Activated CD4-positive, CD25-positive, alpha-beta regulatory T cell treated with anti-CD3 and anti-CD28 coated beads, Interleukin-2, amount 50 U/mL, for 72 hours (primary cell): ENCODE results near the gene DNASE2B.

ENCODE experiments used
- DNase-seq: peaks from one replicate; pipeline ENCODE4 v3.0.0; 2021

The DNASE2B gene

DNA sequence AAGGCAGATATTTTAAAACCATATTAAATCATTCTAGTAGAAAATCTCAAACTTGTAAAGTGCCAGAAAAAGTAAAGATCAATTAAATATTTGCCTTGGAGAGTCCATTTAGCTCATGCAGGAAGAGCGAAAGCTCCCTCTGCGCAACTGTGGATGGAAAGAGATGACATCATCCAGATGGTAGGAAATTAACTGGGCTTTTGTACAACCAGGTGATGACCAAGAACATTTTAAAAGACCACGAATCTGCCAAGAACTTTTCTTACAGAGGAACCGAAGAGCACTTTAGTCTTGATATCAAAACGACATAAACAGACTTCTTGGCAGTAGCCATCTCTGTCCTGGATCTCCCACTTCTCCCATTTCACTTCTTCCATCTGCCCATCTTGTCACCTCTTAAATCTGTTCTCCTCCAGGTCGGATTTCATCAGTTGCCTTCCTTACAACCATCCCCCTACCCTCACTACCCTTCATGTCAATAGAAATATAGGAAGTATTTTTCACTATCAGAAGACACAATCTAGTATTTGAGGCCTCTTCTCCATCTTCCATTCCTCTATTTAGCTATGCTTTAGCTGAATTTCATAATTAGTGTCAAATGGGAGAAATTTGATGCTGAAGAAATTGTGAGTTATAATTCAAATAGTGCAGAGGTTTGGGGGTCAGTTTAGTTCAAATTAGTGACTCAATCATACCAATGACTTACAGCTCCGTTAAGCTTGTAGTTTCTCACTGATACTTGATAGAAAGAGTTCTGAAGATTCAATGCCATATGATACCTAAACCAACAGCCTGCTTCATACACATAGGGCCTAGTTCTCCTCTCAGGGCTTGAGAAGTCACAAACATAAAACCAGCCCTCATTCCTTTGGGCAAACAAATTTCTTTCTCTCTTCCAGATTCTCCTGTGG is 22.0 kb upstream of the DNASE2B start:
- DNase-seq: no peak

GRCh38 chr1:84377480-84378095 is 20.7 kb upstream of the DNASE2B start:
- DNase-seq: no peak

GRCh38 chr1:84379138-84379916 is 19.0 kb upstream of the DNASE2B start:
- DNase-seq: no peak

DNA sequence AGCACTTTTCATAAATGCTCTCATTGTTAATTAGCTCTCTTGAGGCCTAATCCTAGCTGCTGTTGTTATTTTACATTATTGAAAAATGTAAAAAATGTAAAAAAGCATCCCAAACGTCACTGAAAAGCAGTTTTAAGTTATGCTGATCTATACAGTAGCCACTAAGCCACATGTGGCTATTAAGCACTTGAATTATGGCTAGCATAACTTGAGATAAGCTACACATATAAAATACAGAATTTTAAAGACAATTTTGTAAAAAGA is 18.4 kb upstream of the DNASE2B start:
- DNase-seq: no peak

DNA sequence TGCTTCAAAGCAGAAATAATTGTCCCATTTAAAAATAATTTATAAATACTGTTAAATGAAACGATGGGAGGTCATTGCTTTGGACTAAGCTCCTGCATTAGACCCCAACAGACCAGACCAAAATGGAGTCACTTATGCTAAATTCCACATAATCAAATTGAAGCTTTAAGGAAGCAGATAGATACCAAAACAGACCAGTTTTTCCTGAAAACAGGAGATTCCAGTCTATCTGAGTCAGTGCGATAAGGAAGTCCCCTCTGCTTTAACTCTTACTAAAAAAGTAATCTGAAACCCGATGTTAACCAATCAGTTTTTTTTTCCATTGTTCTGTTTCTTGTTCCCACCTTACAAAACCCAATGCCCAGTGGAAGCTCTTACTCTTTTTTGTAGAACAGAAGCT is 16.2 kb upstream of the DNASE2B start:
- DNase-seq: no peak

DNA sequence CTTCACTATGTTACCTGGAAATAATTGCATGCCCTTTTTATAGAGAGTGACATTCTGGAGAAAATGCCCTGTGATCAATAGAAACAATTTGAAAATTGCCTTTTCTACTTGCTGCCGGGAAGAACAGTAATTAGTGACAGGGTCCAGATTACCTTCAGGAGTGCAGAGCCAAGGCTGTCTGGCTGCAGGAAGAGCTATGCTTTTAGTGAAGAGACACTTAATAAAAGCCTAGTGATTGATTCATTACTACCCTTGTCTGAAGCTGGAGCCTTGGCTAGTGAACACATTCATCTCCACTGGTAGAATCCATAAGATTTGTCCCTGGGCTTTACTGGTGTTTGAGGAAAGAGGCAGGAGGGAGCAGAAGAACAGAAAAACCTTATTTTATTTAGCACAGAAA is 12.9 kb upstream of the DNASE2B start:
- DNase-seq: no peak

GRCh38 chr1:84386716-84387479 is 11.4 kb upstream of the DNASE2B start:
- no peak for DNase-seq

DNA sequence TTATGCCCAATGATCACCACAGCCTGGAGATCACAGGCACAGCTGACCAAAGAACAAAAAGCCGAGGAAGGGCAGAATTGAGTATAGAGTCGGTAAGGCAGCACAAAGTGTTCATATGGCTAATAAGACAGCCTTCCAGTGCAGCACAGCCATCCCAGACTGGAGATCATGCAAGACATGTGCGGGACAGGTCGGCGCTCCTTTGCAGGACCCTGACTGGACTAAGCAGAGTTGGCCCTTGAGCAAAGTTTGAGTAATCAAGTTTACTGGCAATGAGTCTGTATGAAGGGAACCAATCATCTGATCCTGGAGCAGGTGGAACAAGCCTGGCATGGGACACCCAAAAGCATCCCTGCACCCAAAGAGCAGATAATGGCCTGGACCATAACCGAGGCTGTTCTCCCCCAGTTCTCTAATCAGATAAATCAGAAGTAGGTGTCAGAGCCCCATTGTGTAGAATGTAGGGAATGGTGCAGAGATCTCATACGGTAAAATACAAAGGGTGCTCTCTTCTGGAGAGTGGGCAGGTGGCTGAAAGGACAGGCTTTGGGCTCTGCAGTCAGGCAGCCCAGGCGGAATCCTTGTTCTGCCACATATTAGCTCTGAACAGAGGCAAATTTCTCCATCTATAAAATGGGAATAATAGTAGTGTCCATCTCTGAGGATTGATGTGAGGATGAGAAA is 10.7 kb upstream of the DNASE2B start:
- no peak for DNase-seq

- no peak for DNase-seq
Measured at GRCh38 chr1:84390226-84390625, 8.1 kb upstream of the DNASE2B start.

GRCh38 chr1:84401156-84401555 is 2.9 kb downstream of the DNASE2B start:
- DNase-seq: no peak

DNA sequence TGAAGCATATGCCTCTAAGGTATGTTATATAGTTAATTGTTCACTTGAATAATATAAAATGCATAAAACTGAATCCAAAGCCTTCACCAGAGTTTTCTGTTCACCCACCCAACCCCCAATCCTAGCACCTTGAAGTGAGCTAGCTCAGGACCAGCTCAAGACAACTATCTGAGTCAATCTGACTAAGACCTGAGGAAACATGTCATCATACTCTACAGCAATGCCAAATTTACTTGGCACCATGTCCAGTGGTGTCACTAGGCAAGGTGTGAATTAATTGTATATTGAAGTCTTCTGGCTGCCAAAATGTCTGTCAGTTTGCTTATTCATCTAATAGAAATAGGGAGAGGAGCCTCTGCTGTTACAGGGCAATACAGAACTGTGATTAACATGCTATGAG is 3.8 kb downstream of the DNASE2B start:
- DNase-seq: no peak

- no peak for DNase-seq
Measured at GRCh38 chr1:84402501-84402900, 4.2 kb downstream of the DNASE2B start.

DNA sequence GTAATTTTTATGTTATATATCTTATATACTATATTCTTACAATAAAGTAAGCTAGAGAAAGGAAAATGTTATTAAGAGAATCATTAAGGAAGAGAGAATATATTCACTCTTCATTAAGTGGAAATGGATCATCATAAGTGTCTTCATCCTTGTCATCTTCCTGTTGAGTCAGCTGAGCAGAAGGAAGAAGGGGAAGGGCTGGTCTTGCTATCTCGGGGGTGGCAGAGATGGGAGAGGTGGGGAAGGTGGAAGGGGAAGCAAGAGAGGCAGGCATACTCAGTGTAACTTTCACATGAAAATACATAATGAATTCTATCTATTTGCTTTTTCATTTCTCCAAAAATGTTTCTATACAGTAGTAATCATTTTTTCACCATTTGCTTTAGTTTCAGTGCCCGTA is 5.1 kb downstream of the DNASE2B start:
- DNase-seq: no peak

- DNase-seq: no peak
Measured at GRCh38 chr1:84406346-84406861, 8.1 kb downstream of the DNASE2B start.

DNA sequence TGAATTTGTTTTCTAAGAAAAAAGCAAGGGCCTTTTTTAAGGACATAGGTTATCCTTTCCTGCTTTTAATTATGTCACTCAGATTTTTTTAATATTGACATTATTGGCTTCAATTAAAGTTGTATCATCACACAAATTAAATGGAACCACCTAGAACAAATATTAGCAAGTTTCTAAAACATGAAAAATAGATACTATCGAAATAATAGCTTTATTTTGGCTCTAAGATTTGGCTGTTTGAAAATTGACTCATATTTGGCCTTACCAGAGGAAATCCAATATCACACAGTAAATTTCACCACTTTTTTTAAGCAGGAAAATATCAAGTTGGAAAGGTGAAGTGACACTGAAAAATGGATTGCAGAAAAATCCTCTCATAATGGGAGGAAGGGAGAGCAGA is 9.2 kb downstream of the DNASE2B start:
- DNase-seq: no peak

DNA sequence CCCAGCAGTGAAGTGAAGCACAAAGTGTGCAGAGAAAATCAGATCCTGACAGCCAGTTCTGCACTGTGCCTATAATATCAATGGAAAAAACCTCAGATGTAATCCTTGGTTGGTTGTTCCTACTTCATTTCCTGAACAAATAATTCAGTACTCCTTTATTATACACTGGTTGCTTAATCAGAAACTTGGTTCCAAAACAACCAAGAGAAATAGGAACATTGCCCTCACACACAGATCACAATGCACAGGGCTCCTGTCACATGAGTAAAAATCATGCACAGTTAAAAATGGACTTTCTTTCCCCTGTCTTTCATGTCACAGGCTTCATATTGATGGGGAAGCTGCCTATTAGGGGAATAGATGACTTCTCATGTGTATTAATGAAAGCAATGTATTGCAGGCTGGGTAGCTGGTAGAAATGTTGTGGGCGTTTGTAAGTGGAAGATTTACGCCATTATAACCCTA is 9.7 kb downstream of the DNASE2B start:
- no peak for DNase-seq

DNA sequence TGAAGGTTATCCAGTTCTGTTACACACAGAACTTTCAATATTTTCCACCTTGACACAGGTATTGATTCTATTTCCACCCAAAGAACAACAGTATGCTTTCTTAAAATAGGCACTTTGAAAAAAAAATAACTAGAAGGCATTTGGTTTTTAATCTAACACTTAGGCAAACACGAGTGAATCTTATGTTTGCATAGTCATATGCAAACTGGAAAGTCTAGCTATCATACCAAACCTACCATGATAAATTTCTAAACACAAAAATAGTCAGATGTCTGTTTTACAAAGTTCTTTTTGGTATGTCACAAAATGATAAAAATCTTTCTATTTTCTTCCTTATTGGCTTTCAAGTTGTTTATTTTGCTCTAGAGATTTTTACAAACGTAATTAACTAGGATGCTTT is 11.6 kb downstream of the DNASE2B start:
- DNase-seq: no peak

- DNase-seq: no peak
Measured at GRCh38 chr1:84410328-84411095, 12.2 kb downstream of the DNASE2B start.

GRCh38 chr1:84412316-84412942 is 14.1 kb downstream of the DNASE2B start:
- no peak for DNase-seq

GRCh38 chr1:84415396-84415795 is 17.1 kb downstream of the DNASE2B start:
- DNase-seq: no peak

DNA sequence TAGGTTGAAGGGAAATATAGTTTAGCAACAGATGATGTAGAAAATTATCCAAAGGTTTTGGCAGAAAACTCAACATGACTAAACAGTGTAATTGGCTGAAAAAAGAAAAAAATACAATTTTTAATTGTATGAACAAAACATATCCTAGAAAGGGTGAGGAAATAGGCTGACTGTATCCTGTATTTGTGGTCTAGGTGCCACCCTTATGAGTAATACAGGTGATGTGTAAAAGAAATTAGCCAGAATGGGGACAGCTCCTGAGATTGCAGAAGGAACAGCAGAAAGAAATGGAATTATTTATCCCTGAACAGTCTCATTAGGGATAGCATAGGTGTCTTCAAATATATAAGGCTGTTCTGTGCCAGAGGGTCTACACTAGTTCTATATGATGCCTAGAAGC is 24.6 kb downstream of the DNASE2B start:
- no peak for DNase-seq
